Muscle layer of colon (tissue), 2 donors: ENCODE results near the gene ZNF185.
"Not testable (repeated sequence)": the region's sequence is repeated elsewhere in the genome, so short reads cannot be mapped to it uniquely, and the experiment has no call there.

ENCODE experiments used
- H3K27ac ChIP-seq: one replicate; pipeline ENCODE4 v1.7.0; 2013; ENCODE audit warnings: low read depth, mild to moderate bottlenecking, low read length, moderate library complexity
- H3K27me3 ChIP-seq, 2 donors: one replicate each; pipeline ENCODE4 v1.7.0; 2013; ENCODE audit warnings: low read length in 2 of 2, mild to moderate bottlenecking in 2 of 2; ENCODE audit not compliant: insufficient read depth in 2 of 2, control insufficient read depth in 1 of 2
- H3K36me3 ChIP-seq: one replicate; pipeline ENCODE4 v1.7.0; 2013; ENCODE audit warnings: mild to moderate bottlenecking, low read length; ENCODE audit not compliant: insufficient read depth
- H3K4me1 ChIP-seq: one replicate; pipeline ENCODE4 v1.7.0; 2013; ENCODE audit warnings: mild to moderate bottlenecking, low read length; ENCODE audit not compliant: insufficient read depth
- H3K4me3 ChIP-seq, 2 donors: one replicate each; pipeline ENCODE4 v1.7.0; 2013; ENCODE audit warnings: low read length in 2 of 2, low read depth in 1 of 2, mild to moderate bottlenecking in 1 of 2, moderate library complexity in 1 of 2
- H3K9ac ChIP-seq: one replicate; pipeline ENCODE4 v1.7.0; 2013; ENCODE audit warnings: low read length
- H3K9me3 ChIP-seq: one replicate; pipeline ENCODE4 v1.7.0; 2013; ENCODE audit warnings: mild to moderate bottlenecking, low read length
- donor health status: abdominal sarcoma.
- donor health status: Adenocarcinoma of cecum.

ZNF185 gene

GRCh38 chrX:152907084-152907651 lies 9.3 kb downstream of the ZNF185 start:
- H3K9ac ChIP-seq: no peak overlapping the region
- peaks cover 0 to 30% of the 10 kb centered on the region in 2 donors for H3K27me3 ChIP-seq
- no peaks in the 10 kb centered on the region for H3K4me1 ChIP-seq
- no peak overlapping the region for H3K27ac ChIP-seq
- no peak overlapping the region for H3K4me3 ChIP-seq
- H3K9me3 ChIP-seq: no peaks in the 10 kb centered on the region
- no peaks in the 10 kb centered on the region for H3K36me3 ChIP-seq

- Histone ChIP-seq H3K9me3 (no peaks in the 10 kb centered on the region), H3K27me3 (peaks cover 0 to 29% of the 10 kb centered on the region in 2 donors), H3K4me1 (no peaks in the 10 kb centered on the region), H3K9ac (no peak overlapping the region), H3K27ac (no peak overlapping the region), H3K36me3 (no peaks in the 10 kb centered on the region), H3K4me3 (no peak overlapping the region)
These were observed 10.6 kb downstream of the ZNF185 start for GRCh38 chrX:152908486-152908885.

- H3K9ac ChIP-seq, H3K36me3 ChIP-seq, H3K27ac ChIP-seq, H3K9me3 ChIP-seq, H3K4me1 ChIP-seq, H3K4me3 ChIP-seq: not testable (repeated sequence)
- H3K27me3 ChIP-seq: peaks cover 0 to 26% of the 10 kb centered on the region in 2 donors
These were observed 12.2 kb downstream of the ZNF185 start for GRCh38 chrX:152910018-152910417.

- Histone ChIP-seq H3K27me3 (peaks cover 3 to 25% of the 10 kb centered on the region in 2 donors), H3K27ac (no peak overlapping the region), H3K4me1 (no peaks in the 10 kb centered on the region), H3K4me3 (no peak overlapping the region), H3K36me3 (no peaks in the 10 kb centered on the region), H3K9ac (no peak overlapping the region), H3K9me3 (no peaks in the 10 kb centered on the region)
These were observed 14.2 kb downstream of the ZNF185 start for GRCh38 chrX:152912106-152912505.

GRCh38 chrX:152912641-152913040 lies 14.8 kb downstream of the ZNF185 start:
- Histone ChIP-seq H3K36me3 (no peaks in the 10 kb centered on the region), H3K4me3 (no peak overlapping the region), H3K9ac (no peak overlapping the region)

GRCh38 chrX:152913346-152913745 lies 15.5 kb downstream of the ZNF185 start:
- no peak overlapping the region for H3K27ac ChIP-seq
- H3K4me1 ChIP-seq: no peaks in the 10 kb centered on the region
- no peak overlapping the region for H3K4me3 ChIP-seq
- peaks cover 5 to 31% of the 10 kb centered on the region in 2 donors for H3K27me3 ChIP-seq
- H3K9ac ChIP-seq: no peak overlapping the region
- no peaks in the 10 kb centered on the region for H3K36me3 ChIP-seq
- H3K9me3 ChIP-seq: no peaks in the 10 kb centered on the region

More at GRCh38 chrX:152912641-152913040, 14.8 kb downstream of the ZNF185 start:
- no peaks in the 10 kb centered on the region for H3K9me3 ChIP-seq
- no peaks in the 10 kb centered on the region for H3K4me1 ChIP-seq
- no peak overlapping the region for H3K27ac ChIP-seq
- peaks cover 5 to 26% of the 10 kb centered on the region in 2 donors for H3K27me3 ChIP-seq

GRCh38 chrX:152913910-152914309 lies 16.0 kb downstream of the ZNF185 start:
- Histone ChIP-seq H3K4me3 (no peak overlapping the region), H3K27me3 (peaks cover 5 to 35% of the 10 kb centered on the region in 2 donors), H3K36me3 (no peaks in the 10 kb centered on the region), H3K4me1 (no peaks in the 10 kb centered on the region), H3K27ac (no peak overlapping the region), H3K9me3 (no peaks in the 10 kb centered on the region), H3K9ac (no peak overlapping the region)

GRCh38 chrX:152915541-152916241 lies 17.8 kb downstream of the ZNF185 start:
- peaks cover 5 to 34% of the 10 kb centered on the region in 2 donors for H3K27me3 ChIP-seq
- H3K36me3 ChIP-seq: no peaks in the 10 kb centered on the region
- no peaks in the 10 kb centered on the region for H3K4me1 ChIP-seq
- no peak overlapping the region for H3K9ac ChIP-seq
- H3K9me3 ChIP-seq: no peaks in the 10 kb centered on the region
- no peak overlapping the region for H3K27ac ChIP-seq
- H3K4me3 ChIP-seq: no peak overlapping the region

GRCh38 chrX:152917656-152918579 lies 20.1 kb downstream of the ZNF185 start:
- H3K9ac ChIP-seq: no peak overlapping the region
- peaks cover 5 to 32% of the 10 kb centered on the region in 2 donors for H3K27me3 ChIP-seq
- H3K9me3 ChIP-seq: no peaks in the 10 kb centered on the region
- H3K4me1 ChIP-seq: no peaks in the 10 kb centered on the region
- H3K4me3 ChIP-seq: no peak overlapping the region
- no peaks in the 10 kb centered on the region for H3K36me3 ChIP-seq
- no peak overlapping the region for H3K27ac ChIP-seq

GRCh38 chrX:152918707-152919106 lies 20.8 kb downstream of the ZNF185 start:
- peaks cover 5 to 26% of the 10 kb centered on the region in 2 donors for H3K27me3 ChIP-seq
- no peaks in the 10 kb centered on the region for H3K4me1 ChIP-seq
- H3K4me3 ChIP-seq: no peak overlapping the region
- H3K9me3 ChIP-seq: no peaks in the 10 kb centered on the region
- H3K36me3 ChIP-seq: no peaks in the 10 kb centered on the region
- H3K9ac ChIP-seq: no peak overlapping the region
- no peak overlapping the region for H3K27ac ChIP-seq

GRCh38 chrX:152923599-152923998 lies 25.7 kb downstream of the ZNF185 start:
- H3K27ac ChIP-seq: no peak overlapping the region
- H3K27me3 ChIP-seq: peaks cover 0 to 6% of the 10 kb centered on the region in 2 donors
- no peaks in the 10 kb centered on the region for H3K9me3 ChIP-seq
- H3K36me3 ChIP-seq: no peaks in the 10 kb centered on the region
- H3K9ac ChIP-seq: no peak overlapping the region
- no peak overlapping the region for H3K4me3 ChIP-seq
- H3K4me1 ChIP-seq: no peaks in the 10 kb centered on the region
